Colonic mucosa (tissue), 4 donors: Measurements from ENCODE around the gene ARHGAP15. TPM values are rescaled to one million over a fixed set of nuclear protein-coding genes. Genes with fewer than 3 reads are reported as not detected.

Experiments used
- DNase-seq: peaks from one replicate; pipeline ENCODE4 v3.0.0-alpha.2; 2020
- H3K27ac ChIP-seq: fragments of 200-600 bp; one replicate; pipeline ENCODE4 v1.8.0; 2021
- H3K27me3 ChIP-seq: fragments of 200-600 bp; one replicate; pipeline ENCODE4 v1.8.0; 2021
- H3K36me3 ChIP-seq: fragments of 200-600 bp; one replicate; pipeline ENCODE4 v1.8.0; 2021
- H3K4me1 ChIP-seq: fragments of 200-600 bp; one replicate; pipeline ENCODE4 v1.8.0; 2021; ENCODE audit warnings: mild to moderate bottlenecking
- H3K4me3 ChIP-seq: fragments of 200-600 bp; one replicate; pipeline ENCODE4 v1.8.0; 2021
- H3K9ac ChIP-seq, 2 donors: one replicate each; pipeline ENCODE4 v1.7.0; 2013; ENCODE audit warnings: control low read depth in 2 of 2, low read depth in 2 of 2, low read length in 2 of 2
- H3K9me3 ChIP-seq: fragments of 200-600 bp; one replicate; pipeline ENCODE4 v1.8.0; 2021
- CTCF ChIP-seq: fragments of 200-600 bp; IDR thresholded peaks from one replicate; pipeline ENCODE4 v1.8.0; 2022; ENCODE audit warnings: antibody characterized with exemption, mild to moderate bottlenecking
- intact Hi-C: fragments of 100-400 bp; cut with DNase I; formaldehyde crosslinking; loops from one replicate; pipeline ENCODE4 v1.14.1; 2022
- total RNA-seq, 2 donors: library from RNA; stranded (reverse); fragmentation: NEBNext Ultra II Directional in 1 of 2; extraction: Animal tissue kit (Norgen Biotek cat#: 25700) in 1 of 2; gene quantifications; one replicate each; pipeline ENCODE4 v1.2.1, GENCODE V29; 2021
- donor health status: healthy.
- donor health status: DM: no; HTN: no; CAD: no.
- donor health status: DM: no; HTN: no; CAD: no.

ARHGAP15 gene
- total RNA-seq, 2 donors from 2014 or later: 1.6 to 3.7 TPM

- no peak for TF ChIP-seq CTCF
- Histone ChIP-seq H3K9me3 (no peaks in the 10 kb centered on the region), H3K9ac (no peak overlapping the region), H3K27ac (no peak overlapping the region), H3K4me3 (no peak overlapping the region), H3K27me3 (no peaks in the 10 kb centered on the region), H3K36me3 (no peaks in the 10 kb centered on the region), H3K4me1 (no peaks in the 10 kb centered on the region)
- DNase-seq: no peak
- intact Hi-C loops: no loop called here
Observed at GRCh38 chr2:143296089-143296488, 166.9 kb downstream of the ARHGAP15 start.

- Histone ChIP-seq H3K4me3 (no peak overlapping the region), H3K9ac (no peak overlapping the region), H3K36me3 (no peaks in the 10 kb centered on the region), H3K9me3 (no peaks in the 10 kb centered on the region), H3K27ac (no peak overlapping the region), H3K27me3 (no peaks in the 10 kb centered on the region), H3K4me1 (no peaks in the 10 kb centered on the region)
- TF ChIP-seq CTCF: no peak
- no peak for DNase-seq
- intact Hi-C loops: no loop called here
Observed at GRCh38 chr2:143297182-143297581, 168.0 kb downstream of the ARHGAP15 start.

- H3K27me3 ChIP-seq: no peaks in the 10 kb centered on the region
- H3K4me1 ChIP-seq: no peaks in the 10 kb centered on the region
- DNase-seq: no peak
- no peak overlapping the region for H3K9ac ChIP-seq
- H3K4me3 ChIP-seq: no peak overlapping the region
- intact Hi-C loops: no loop called here
- H3K27ac ChIP-seq: no peak overlapping the region
- H3K36me3 ChIP-seq: no peaks in the 10 kb centered on the region
- no peak for TF ChIP-seq CTCF
- H3K9me3 ChIP-seq: no peaks in the 10 kb centered on the region
Observed at GRCh38 chr2:143300536-143300935, 171.3 kb downstream of the ARHGAP15 start.

DNA sequence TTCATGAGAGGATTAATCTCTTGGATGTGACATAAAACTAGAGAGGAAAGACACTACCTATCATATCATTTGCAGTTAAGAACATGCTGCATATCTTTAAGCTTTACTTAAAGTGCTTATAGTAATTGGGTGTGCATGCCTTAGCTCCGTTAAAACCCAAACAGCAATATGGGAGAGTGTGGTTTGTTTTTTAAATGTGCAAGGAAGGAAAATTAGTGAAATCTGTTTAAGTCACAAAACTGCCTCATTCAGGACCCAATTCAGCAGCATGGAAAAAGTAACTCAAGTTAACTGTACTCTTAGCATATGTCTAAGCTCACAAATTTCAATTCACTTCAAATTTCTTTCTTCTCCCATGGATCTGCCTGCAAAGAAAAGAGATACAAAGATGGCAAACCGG lies 182.2 kb downstream of the ARHGAP15 start:
- Histone ChIP-seq H3K9me3 (no peaks in the 10 kb centered on the region), H3K36me3 (no peaks in the 10 kb centered on the region), H3K9ac (no peak overlapping the region), H3K4me1 (no peaks in the 10 kb centered on the region), H3K27me3 (no peaks in the 10 kb centered on the region), H3K27ac (no peak overlapping the region), H3K4me3 (no peak overlapping the region)
- DNase-seq: no peak
- intact Hi-C loops: no loop called here
- TF ChIP-seq CTCF: no peak

DNA sequence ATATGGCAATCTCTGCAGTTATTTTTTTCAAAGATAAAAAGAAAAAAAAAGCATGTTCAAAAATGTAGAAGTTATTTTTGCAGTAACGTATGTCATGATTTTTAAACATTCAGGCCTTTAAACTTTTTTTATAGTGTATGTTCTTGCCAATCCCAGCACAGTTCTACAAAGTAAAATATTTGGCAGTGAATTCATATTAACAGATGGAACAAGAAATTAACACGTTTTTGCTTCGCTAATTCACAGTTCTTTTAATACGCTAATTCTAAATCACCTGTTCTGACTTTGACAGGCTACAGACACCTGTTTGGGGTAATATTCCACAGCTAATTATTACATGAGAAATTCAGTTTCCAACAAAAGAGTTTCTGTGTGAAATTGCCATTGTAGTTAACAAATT lies 183.2 kb downstream of the ARHGAP15 start:
- no peak overlapping the region for H3K9ac ChIP-seq
- no peak for TF ChIP-seq CTCF
- H3K4me1 ChIP-seq: no peaks in the 10 kb centered on the region
- no peaks in the 10 kb centered on the region for H3K9me3 ChIP-seq
- intact Hi-C loops: no loop called here
- H3K27ac ChIP-seq: no peak overlapping the region
- no peak for DNase-seq
- no peaks in the 10 kb centered on the region for H3K27me3 ChIP-seq
- H3K4me3 ChIP-seq: no peak overlapping the region
- no peaks in the 10 kb centered on the region for H3K36me3 ChIP-seq

DNA sequence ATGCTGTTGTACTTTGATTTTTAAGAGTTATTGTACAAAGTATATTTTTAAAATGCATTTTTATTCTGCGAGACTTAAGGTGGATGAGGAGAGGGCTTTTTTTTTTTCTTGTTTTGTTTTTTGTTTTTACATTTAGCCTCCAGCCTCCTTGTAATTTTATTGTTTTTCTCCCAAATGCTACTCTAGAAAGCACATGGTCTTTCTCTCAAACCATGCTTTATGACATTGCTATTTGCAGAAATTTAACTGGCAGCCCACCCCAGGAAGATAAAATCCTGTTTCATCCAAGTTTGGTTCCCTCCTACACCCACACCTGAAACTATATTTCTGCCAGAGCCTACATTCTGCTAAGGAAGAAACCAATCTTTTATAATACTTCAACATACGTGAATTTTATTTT lies 184.6 kb downstream of the ARHGAP15 start:
- intact Hi-C loops: no loop called here
- no peak overlapping the region for H3K4me3 ChIP-seq
- DNase-seq: no peak
- no peak for TF ChIP-seq CTCF
- H3K9ac ChIP-seq: no peak overlapping the region
- H3K27ac ChIP-seq: no peak overlapping the region
- H3K36me3 ChIP-seq: no peaks in the 10 kb centered on the region
- H3K9me3 ChIP-seq: no peaks in the 10 kb centered on the region
- H3K27me3 ChIP-seq: no peaks in the 10 kb centered on the region
- H3K4me1 ChIP-seq: no peaks in the 10 kb centered on the region
